Measurements from ENCODE around the gene KIR3DL3. TPM values are rescaled to one million over a fixed set of nuclear protein-coding genes. Genes with fewer than 3 reads are reported as not detected.
A peak's percentile ranks its signal among the peaks of the same experiment; 100 is the strongest.
"Not testable (repeated sequence)": the region's sequence is repeated elsewhere in the genome, so short reads cannot be mapped to it uniquely, and the experiment has no call there.

The KIR3DL3 gene
- not detected for polyA plus RNA-seq (2013, experiment 1 of 2)
- polyA plus RNA-seq (2013, experiment 2 of 2) = not detected

GRCh38 chr19:54724142-54724541, at the start of gene KIR3DL3:
Gene KIR3DL3 (plus strand): TSS chr19:54724442. CDS start chr19:54724497, 55 bp downstream.
- no peak within 1 kb of the TSS for H4K91ac ChIP-seq (ENCODE audit: low read depth, low read length, poor library complexity)
- no peak within 1 kb of the TSS for H2BK12ac ChIP-seq (ENCODE audit: low read length)
- H3K27ac ChIP-seq (replicated peaks; ENCODE audit: low read length) = no peak within 1 kb of the TSS
- H3K4me1 ChIP-seq (ENCODE audit: control insufficient read depth in 2 of 2, insufficient read depth in 1 of 2, low read depth in 1 of 2, low read length in 2 of 2) = no peaks in the 10 kb centered on the region
- no peak within 1 kb of the TSS for H3K23ac ChIP-seq (ENCODE audit: low read depth, low read length, poor library complexity)
- WGBS, 2 donors (ENCODE audit: extremely low coverage in 2 of 2, insufficient read length in 2 of 2, insufficient replicate concordance in 1 of 2) = no CpG with 5 or more reads among the region's 9 CpGs
- H2BK15ac ChIP-seq (ENCODE audit: low read length) = no peak within 1 kb of the TSS
- no peak within 1 kb of the TSS for H2AK5ac ChIP-seq (ENCODE audit: low read depth, low read length)
- no peak within 1 kb of the TSS for H2BK5ac ChIP-seq (ENCODE audit: low read length)
- no peaks in the 10 kb centered on the region for H3K79me1 ChIP-seq (ENCODE audit: low read depth, low read length)
- no peak within 1 kb of the TSS for H2AFZ ChIP-seq (ENCODE audit: low read length)
- H3K9me3 ChIP-seq (replicated peaks in 1 of 2; ENCODE audit: control insufficient read depth in 2 of 2, insufficient read depth in 1 of 2, low read depth in 1 of 2, low read length in 2 of 2) = peaks cover 0 to 31% of the 10 kb centered on the region in 2 donors
- no peak within 1 kb of the TSS for H3K4me2 ChIP-seq (ENCODE audit: insufficient read depth, low read length, poor library complexity, severe bottlenecking)
- peak within 1 kb of the TSS in 1 of 2 donors; percentile 60 for H3K4me3 ChIP-seq (ENCODE audit: low read length in 2 of 2)
- no peak within 1 kb of the TSS for H3K14ac ChIP-seq (ENCODE audit: low read length)
- no peak for DNase-seq (ENCODE audit: low spot score)
- H3K9ac ChIP-seq (ENCODE audit: low read depth, low read length, poor library complexity) = no peak within 1 kb of the TSS
- no peak within 1 kb of the TSS for H4K8ac ChIP-seq (ENCODE audit: low read depth, low read length)
- H3K36me3 ChIP-seq (replicated peaks in 1 of 2; ENCODE audit: control insufficient read depth in 2 of 2, insufficient read depth in 2 of 2, low read length in 2 of 2) = no peaks in the 10 kb centered on the region
- no peaks in the 10 kb centered on the region for H3K27me3 ChIP-seq (ENCODE audit: control insufficient read depth in 3 of 3, insufficient read depth in 3 of 3, low read depth in 1 of 3, low read length in 3 of 3)
- no peak within 1 kb of the TSS for H3K4ac ChIP-seq (ENCODE audit: low read length)
- H2BK120ac ChIP-seq (ENCODE audit: low read depth, low read length) = no peak within 1 kb of the TSS
- H3K18ac ChIP-seq (ENCODE audit: low read length) = no peak within 1 kb of the TSS

GRCh38 chr19:54676210-54676834, 47.9 kb upstream of the KIR3DL3 start:
- H2BK120ac ChIP-seq (ENCODE audit: low read depth, low read length); H2AK5ac ChIP-seq (ENCODE audit: low read depth, low read length); H3K4me1 ChIP-seq (ENCODE audit: control insufficient read depth in 2 of 2, insufficient read depth in 1 of 2, low read depth in 1 of 2, low read length in 2 of 2); H3K27ac ChIP-seq (replicated peaks; ENCODE audit: low read length); H3K4me3 ChIP-seq (ENCODE audit: low read length in 2 of 2); H3K4me2 ChIP-seq (ENCODE audit: insufficient read depth, low read length, poor library complexity, severe bottlenecking); H3K14ac ChIP-seq (ENCODE audit: low read length); H3K79me1 ChIP-seq (ENCODE audit: low read depth, low read length); H3K36me3 ChIP-seq (replicated peaks in 1 of 2; ENCODE audit: control insufficient read depth in 2 of 2, insufficient read depth in 2 of 2, low read length in 2 of 2); DNase-seq (ENCODE audit: low spot score); H4K8ac ChIP-seq (ENCODE audit: low read depth, low read length); H3K4ac ChIP-seq (ENCODE audit: low read length); H3K27me3 ChIP-seq (ENCODE audit: control insufficient read depth in 3 of 3, insufficient read depth in 3 of 3, low read depth in 1 of 3, low read length in 3 of 3); H4K91ac ChIP-seq (ENCODE audit: low read depth, low read length, poor library complexity); H3K18ac ChIP-seq (ENCODE audit: low read length); H3K23ac ChIP-seq (ENCODE audit: low read depth, low read length, poor library complexity); H2BK12ac ChIP-seq (ENCODE audit: low read length); H2BK15ac ChIP-seq (ENCODE audit: low read length); H2BK5ac ChIP-seq (ENCODE audit: low read length); H3K9ac ChIP-seq (ENCODE audit: low read depth, low read length, poor library complexity); H2AFZ ChIP-seq (ENCODE audit: low read length): not testable (repeated sequence)
- peaks cover 0 to 17% of the 10 kb centered on the region in 2 donors for H3K9me3 ChIP-seq (replicated peaks in 1 of 2; ENCODE audit: control insufficient read depth in 2 of 2, insufficient read depth in 1 of 2, low read depth in 1 of 2, low read length in 2 of 2)
- WGBS, 2 donors (ENCODE audit: extremely low coverage in 2 of 2, insufficient read length in 2 of 2, insufficient replicate concordance in 1 of 2) = no CpG with 5 or more reads among the region's 10 CpGs

GRCh38 chr19:54677217-54677616, 47.0 kb upstream of the KIR3DL3 start:
- H3K9me3 ChIP-seq (replicated peaks in 1 of 2; ENCODE audit: control insufficient read depth in 2 of 2, insufficient read depth in 1 of 2, low read depth in 1 of 2, low read length in 2 of 2) = peaks cover 0 to 11% of the 10 kb centered on the region in 2 donors
- H3K79me1 ChIP-seq (ENCODE audit: low read depth, low read length) = no peaks in the 10 kb centered on the region
- WGBS, 2 donors (ENCODE audit: extremely low coverage in 2 of 2, insufficient read length in 2 of 2, insufficient replicate concordance in 1 of 2) = no CpG with 5 or more reads among the region's 4 CpGs
- H2BK120ac ChIP-seq (ENCODE audit: low read depth, low read length) = no peak overlapping the region
- H3K9ac ChIP-seq (ENCODE audit: low read depth, low read length, poor library complexity) = no peak overlapping the region
- no peak overlapping the region for H2BK15ac ChIP-seq (ENCODE audit: low read length)
- no peak overlapping the region for H3K4me3 ChIP-seq (ENCODE audit: low read length in 2 of 2)
- no peak for DNase-seq (ENCODE audit: low spot score)
- H2BK12ac ChIP-seq (ENCODE audit: low read length) = no peak overlapping the region
- no peak overlapping the region for H4K91ac ChIP-seq (ENCODE audit: low read depth, low read length, poor library complexity)
- H3K27ac ChIP-seq (replicated peaks; ENCODE audit: low read length) = no peak overlapping the region
- no peaks in the 10 kb centered on the region for H3K4me1 ChIP-seq (ENCODE audit: control insufficient read depth in 2 of 2, insufficient read depth in 1 of 2, low read depth in 1 of 2, low read length in 2 of 2)
- H3K14ac ChIP-seq (ENCODE audit: low read length) = no peak overlapping the region
- no peaks in the 10 kb centered on the region for H3K36me3 ChIP-seq (replicated peaks in 1 of 2; ENCODE audit: control insufficient read depth in 2 of 2, insufficient read depth in 2 of 2, low read length in 2 of 2)
- H2AK5ac ChIP-seq (ENCODE audit: low read depth, low read length) = no peak overlapping the region
- H3K23ac ChIP-seq (ENCODE audit: low read depth, low read length, poor library complexity) = no peak overlapping the region
- no peaks in the 10 kb centered on the region for H3K27me3 ChIP-seq (ENCODE audit: control insufficient read depth in 3 of 3, insufficient read depth in 3 of 3, low read depth in 1 of 3, low read length in 3 of 3)
- H2BK5ac ChIP-seq (ENCODE audit: low read length) = no peak overlapping the region
- no peak overlapping the region for H4K8ac ChIP-seq (ENCODE audit: low read depth, low read length)
- no peak overlapping the region for H3K18ac ChIP-seq (ENCODE audit: low read length)
- no peak overlapping the region for H3K4me2 ChIP-seq (ENCODE audit: insufficient read depth, low read length, poor library complexity, severe bottlenecking)
- no peak overlapping the region for H2AFZ ChIP-seq (ENCODE audit: low read length)
- H3K4ac ChIP-seq (ENCODE audit: low read length) = no peak overlapping the region

GRCh38 chr19:54681596-54681995, 42.6 kb upstream of the KIR3DL3 start:
- WGBS, 2 donors (ENCODE audit: extremely low coverage in 2 of 2, insufficient read length in 2 of 2, insufficient replicate concordance in 1 of 2) = no CpG with 5 or more reads among the region's 12 CpGs

More at GRCh38 chr19:54681596-54681995, 42.6 kb upstream of the KIR3DL3 start:
- not testable (repeated sequence) for H3K27me3 ChIP-seq (ENCODE audit: control insufficient read depth in 3 of 3, insufficient read depth in 3 of 3, low read depth in 1 of 3, low read length in 3 of 3); H3K23ac ChIP-seq (ENCODE audit: low read depth, low read length, poor library complexity); H3K79me1 ChIP-seq (ENCODE audit: low read depth, low read length); H2AK5ac ChIP-seq (ENCODE audit: low read depth, low read length); H3K14ac ChIP-seq (ENCODE audit: low read length); H3K9ac ChIP-seq (ENCODE audit: low read depth, low read length, poor library complexity); H3K36me3 ChIP-seq (replicated peaks in 1 of 2; ENCODE audit: control insufficient read depth in 2 of 2, insufficient read depth in 2 of 2, low read length in 2 of 2); H4K8ac ChIP-seq (ENCODE audit: low read depth, low read length); H3K4me2 ChIP-seq (ENCODE audit: insufficient read depth, low read length, poor library complexity, severe bottlenecking); DNase-seq (ENCODE audit: low spot score); H3K4ac ChIP-seq (ENCODE audit: low read length); H2BK15ac ChIP-seq (ENCODE audit: low read length); H3K27ac ChIP-seq (replicated peaks; ENCODE audit: low read length); H2BK5ac ChIP-seq (ENCODE audit: low read length); H3K18ac ChIP-seq (ENCODE audit: low read length); H2BK12ac ChIP-seq (ENCODE audit: low read length); H2BK120ac ChIP-seq (ENCODE audit: low read depth, low read length); H4K91ac ChIP-seq (ENCODE audit: low read depth, low read length, poor library complexity); H3K4me3 ChIP-seq (ENCODE audit: low read length in 2 of 2); H3K4me1 ChIP-seq (ENCODE audit: control insufficient read depth in 2 of 2, insufficient read depth in 1 of 2, low read depth in 1 of 2, low read length in 2 of 2); H2AFZ ChIP-seq (ENCODE audit: low read length)
- H3K9me3 ChIP-seq (replicated peaks in 1 of 2; ENCODE audit: control insufficient read depth in 2 of 2, insufficient read depth in 1 of 2, low read depth in 1 of 2, low read length in 2 of 2) = peaks cover 0 to 18% of the 10 kb centered on the region in 2 donors

Data from neuronal stem cell (in vitro differentiated cells).